Esophagus muscularis mucosa (tissue), 4 donors: Measurements from ENCODE around the gene EDARADD. TPM values are rescaled to one million over a fixed set of nuclear protein-coding genes. Genes with fewer than 3 reads are reported as not detected.

ENCODE experiments used
- DNase-seq: peaks from one replicate; pipeline ENCODE4 v3.0.0-alpha.2; 2017; ENCODE audit errors: extremely low spot score
- H3K27ac ChIP-seq, 4 donors: fragments of 200-600 bp; sonication (generic); replicated peaks in 1 of 4; 1 replicate in 3 of 4; 2 replicates in 1 of 4; pipeline ENCODE4 v1.5.1; 2016 to 2019; ENCODE audit warnings: mild to moderate bottlenecking in 1 of 4
- H3K27me3 ChIP-seq, 4 donors: fragments of 200-600 bp; sonication (generic); one replicate each; pipeline versions ENCODE4 v1.5.1 to v1.6.0; 2016 to 2019
- H3K36me3 ChIP-seq, 4 donors: fragments of 200-600 bp; sonication (generic); one replicate each; pipeline ENCODE4 v1.5.1; 2016 to 2019
- H3K4me1 ChIP-seq, 4 donors: fragments of 200-600 bp; sonication (generic); one replicate each; pipeline ENCODE4 v1.5.1; 2016 to 2019
- H3K4me3 ChIP-seq, 4 donors: fragments of 200-600 bp; sonication (generic); 1 replicate in 2 of 4; 2 replicates in 2 of 4; pipeline ENCODE4 v1.5.1; 2016 to 2019; ENCODE audit warnings: mild to moderate bottlenecking in 4 of 4, moderate library complexity in 1 of 4
- H3K9me3 ChIP-seq, 4 donors: fragments of 200-600 bp; sonication (generic); 1 replicate in 3 of 4; 2 replicates in 1 of 4; pipeline ENCODE4 v1.5.1; 2016 to 2019
- CTCF ChIP-seq, 3 experiments: fragments of 200-600 bp in 2 of 3; fragments of 450-650 bp in 1 of 3; sonication (generic) in 2 of 3; IDR thresholded peaks; one replicate each; pipeline ENCODE4 v1.5.1; 2017 to 2019; ENCODE audit warnings: antibody characterized with exemption in 3 of 3, mild to moderate bottlenecking in 2 of 3, moderate library complexity in 1 of 3
- EP300 ChIP-seq: sonication (generic); formaldehyde crosslinking; IDR thresholded peaks from one replicate; pipeline ENCODE4 v1.6.1; 2017; ENCODE audit warnings: antibody characterized with exemption
- POLR2A ChIP-seq: fragments of 450-650 bp; IDR thresholded peaks from one replicate; pipeline ENCODE4 v1.6.1; 2017; ENCODE audit warnings: antibody characterized with exemption, moderate library complexity, mild to moderate bottlenecking, low read depth
- POLR2AphosphoS5 ChIP-seq, 2 donors: sonication (generic); formaldehyde crosslinking; IDR thresholded peaks; one replicate each; pipeline ENCODE4 v1.6.1; 2017; ENCODE audit warnings: antibody characterized with exemption in 2 of 2
- WGBS: methylation state at CpG from one replicate; pipeline ENCODE4 v1.1.5; 2018; 5-methylcytosine and 5-hydroxymethylcytosine counted together
- intact Hi-C: fragments of 100-400 bp; cut with DNase I; formaldehyde crosslinking; loops from one replicate; pipeline ENCODE4 v1.15.1; 2023
- total RNA-seq, 4 donors: library from RNA; depleted of rRNA; stranded (reverse); fragments of >200 nt; gene quantifications; one replicate each; pipeline versions ENCODE4 v1.1.0 to v1.2.1, GENCODE V29; 2016

The EDARADD gene
- total RNA-seq, 4 donors from 2014 or later = 0.66 to 1.6 TPM; not detected in 2

- DNase-seq = no peak
- no peak overlapping the region for H3K27ac ChIP-seq
- WGBS = 78% methylated on average over 17 of the region's 17 CpGs
- H3K27me3 ChIP-seq = peaks cover 0 to 34% (median 0%) of the 10 kb centered on the region in 4 donors
- H3K36me3 ChIP-seq = no peaks in the 10 kb centered on the region
- no peak for TF ChIP-seq POLR2AphosphoS5 (IDR thresholded peaks at IDR 0.05)
- no peak for TF ChIP-seq CTCF (IDR thresholded peaks at IDR 0.05)
- TF ChIP-seq POLR2A = no peak
- no peak for TF ChIP-seq EP300
- intact Hi-C loops = no loop called here
- no peaks in the 10 kb centered on the region for H3K9me3 ChIP-seq
- H3K4me1 ChIP-seq = peaks cover 0 to 9% (median 0%) of the 10 kb centered on the region in 4 donors
- H3K4me3 ChIP-seq = no peak overlapping the region
These were observed 79.0 kb downstream of the EDARADD start for GRCh38 chr1:236472850-236473788.

DNA sequence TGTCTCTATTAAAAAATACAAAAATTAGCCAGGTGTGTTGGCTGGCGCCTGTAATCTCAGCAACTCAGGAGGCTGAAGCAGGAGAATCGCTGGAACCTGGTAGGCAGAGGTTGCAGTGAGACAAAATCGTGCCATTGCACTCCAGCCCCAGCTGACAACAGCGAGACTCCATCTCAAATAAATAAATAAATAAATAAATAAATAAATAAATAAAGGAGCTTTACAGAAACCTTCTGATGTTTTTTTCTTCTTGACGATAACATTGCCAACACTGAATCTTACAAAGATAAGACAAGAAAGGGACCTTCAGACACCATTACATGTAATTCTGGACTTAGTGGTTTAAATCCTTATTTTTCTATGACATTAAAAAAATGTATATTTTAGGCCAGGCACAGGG is 81.9 kb downstream of the EDARADD start:
- intact Hi-C loops = no loop called here

DNA sequence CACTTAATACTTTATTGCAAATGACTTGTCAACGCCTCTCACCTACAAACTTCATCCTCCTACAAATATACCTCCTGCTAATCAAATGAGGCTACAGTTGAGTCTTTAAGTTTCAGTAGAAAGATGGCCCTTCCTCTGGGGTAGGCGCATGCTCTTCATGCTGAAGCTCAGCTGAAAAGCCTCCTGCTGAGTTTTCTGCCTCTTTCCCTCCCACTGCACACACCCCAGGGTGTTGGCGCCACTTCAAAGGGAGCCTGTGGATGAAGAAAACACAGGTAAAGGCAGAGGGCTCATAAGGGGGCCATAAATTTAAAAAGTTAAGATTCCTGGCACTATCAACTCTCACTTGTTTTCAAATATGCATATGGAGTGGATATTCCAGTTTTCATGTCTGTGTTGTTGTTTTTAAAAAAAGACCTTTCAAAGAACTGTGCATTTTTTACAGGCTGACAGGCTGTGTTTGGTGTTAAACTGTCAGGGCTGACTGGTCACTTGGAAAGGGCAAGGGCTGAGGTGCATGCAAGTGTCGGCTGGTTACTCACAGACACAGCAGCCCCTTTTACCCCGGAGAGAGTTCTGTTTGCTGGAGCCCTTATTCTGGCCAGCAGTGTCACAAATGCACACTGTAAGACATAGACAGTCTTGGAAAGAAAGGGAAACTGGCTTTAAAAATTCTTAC is 86.8 kb downstream of the EDARADD start:
- DNase-seq = no peak
- H3K36me3 ChIP-seq = no peaks in the 10 kb centered on the region
- TF ChIP-seq POLR2A (no peak), POLR2AphosphoS5 (IDR thresholded peaks at IDR 0.05) (no peak), CTCF (IDR thresholded peaks at IDR 0.05) (no peak), EP300 (no peak)
- H3K9me3 ChIP-seq = no peaks in the 10 kb centered on the region
- H3K27ac ChIP-seq = no peak overlapping the region
- intact Hi-C loops = no loop called here
- no peaks in the 10 kb centered on the region for H3K4me1 ChIP-seq
- peaks cover 0 to 8% (median 0%) of the 10 kb centered on the region in 4 donors for H3K27me3 ChIP-seq
- 83% methylated on average over 4 of the region's 5 CpGs for WGBS
- H3K4me3 ChIP-seq = no peak overlapping the region

More for the DNA sequence above, 81.9 kb downstream of the EDARADD start:
- Histone ChIP-seq H3K36me3 (no peaks in the 10 kb centered on the region), H3K27ac (no peak overlapping the region), H3K4me1 (peaks cover 0 to 9% (median 0%) of the 10 kb centered on the region in 4 donors), H3K27me3 (peaks cover 0 to 34% (median 0%) of the 10 kb centered on the region in 4 donors), H3K4me3 (no peak overlapping the region), H3K9me3 (no peaks in the 10 kb centered on the region)
- TF ChIP-seq CTCF (IDR thresholded peaks at IDR 0.05) (no peak), POLR2AphosphoS5 (IDR thresholded peaks at IDR 0.05) (no peak), POLR2A (no peak), EP300 (no peak)
- no peak for DNase-seq
- WGBS = 91% methylated on average over 5 of the region's 5 CpGs

- no peak overlapping the region for H3K27ac ChIP-seq
- WGBS = 83% methylated on average over 7 of the region's 14 CpGs
- intact Hi-C loops = no loop called here
- no peaks in the 10 kb centered on the region for H3K27me3 ChIP-seq
- no peak overlapping the region for H3K4me3 ChIP-seq
- DNase-seq = no peak
- H3K9me3 ChIP-seq = no peaks in the 10 kb centered on the region
- no peaks in the 10 kb centered on the region for H3K36me3 ChIP-seq
- no peaks in the 10 kb centered on the region for H3K4me1 ChIP-seq
- TF ChIP-seq POLR2AphosphoS5 (IDR thresholded peaks at IDR 0.05) (no peak), CTCF (IDR thresholded peaks at IDR 0.05) (no peak), POLR2A (no peak), EP300 (no peak)
These were observed 90.4 kb downstream of the EDARADD start for GRCh38 chr1:236484310-236484971.
